RCC 7860 (cell line): Measurements from ENCODE around the gene APOB.
"Not testable (repeated sequence)": the region's sequence is repeated elsewhere in the genome, so short reads cannot be mapped to it uniquely, and the experiment has no call there.

Experiments used
- DNase-seq: peaks from one replicate; pipeline ENCODE4 v3.0.0-alpha.2; 2015; ENCODE audit warnings: low spot score
- FAIRE-seq: peaks from 2 replicates; lab custom pipeline; 2012; peaks lifted over from hg19 to GRCh38; lab: Jason Lieb, UNC

The APOB gene

GRCh38 chr2:21034972-21035279, 8.9 kb downstream of the APOB start:
- DNase-seq: no peak
- no peak for FAIRE-seq

GRCh38 chr2:21034156-21034971, 9.5 kb downstream of the APOB start:
- DNase-seq (no peak), FAIRE-seq (no peak)

- no peak for DNase-seq
- no peak for FAIRE-seq
Measured at GRCh38 chr2:21033237-21034155, 10.4 kb downstream of the APOB start.

GRCh38 chr2:21032338-21033236, 11.3 kb downstream of the APOB start:
- no peak for FAIRE-seq

GRCh38 chr2:21030983-21031968, 12.6 kb downstream of the APOB start:
- DNase-seq (no peak), FAIRE-seq (no peak)

More at GRCh38 chr2:21032338-21033236, 11.3 kb downstream of the APOB start:
- no peak for DNase-seq

GRCh38 chr2:21029519-21029918, 14.4 kb downstream of the APOB start:
- FAIRE-seq (no peak), DNase-seq (no peak)

- not testable (repeated sequence) for FAIRE-seq, DNase-seq
Measured at GRCh38 chr2:21028951-21029350, 14.9 kb downstream of the APOB start.

- no peak for DNase-seq
- no peak for FAIRE-seq
Measured at GRCh38 chr2:21028021-21028947, 15.6 kb downstream of the APOB start.

GRCh38 chr2:21026479-21027282, 17.2 kb downstream of the APOB start:
- FAIRE-seq (no peak), DNase-seq (no peak)

- no peak for FAIRE-seq
- no peak for DNase-seq
Measured at GRCh38 chr2:21025690-21026478, 18.0 kb downstream of the APOB start.

GRCh38 chr2:21024722-21025389, 19.0 kb downstream of the APOB start:
- no peak for FAIRE-seq
- no peak for DNase-seq

- DNase-seq (no peak), FAIRE-seq (no peak)
Measured at GRCh38 chr2:21024198-21024597, 19.7 kb downstream of the APOB start.

GRCh38 chr2:21023419-21024181, 20.3 kb downstream of the APOB start:
- no peak for FAIRE-seq
- DNase-seq: no peak

GRCh38 chr2:21022792-21023367, 21.0 kb downstream of the APOB start:
- DNase-seq: no peak
- no peak for FAIRE-seq

GRCh38 chr2:21021430-21021829, 22.4 kb downstream of the APOB start:
- no peak for FAIRE-seq
- no peak for DNase-seq
